SK-N-SH treated with all-trans-retinoic acid at 6 μM for 48 hours (cell line): ENCODE results near the gene SYNE4.
"Not testable (repeated sequence)": the region's sequence is repeated elsewhere in the genome, so short reads cannot be mapped to it uniquely, and the experiment has no call there.

Experiments
- ATAC-seq: fragments of 200-7000 bp; cut with Tn5 transposase; 3 replicates; pipeline ENCODE4 v1.9.1; 2020; ENCODE audit warnings: mild to moderate bottlenecking, moderate library complexity
- ARNTL ChIP-seq: fragments of 450-650 bp; formaldehyde crosslinking; IDR thresholded peaks from 2 replicates; pipeline ENCODE4 v1.5.0; 2020; ENCODE audit warnings: low read depth, mild to moderate bottlenecking, moderate library complexity, borderline replicate concordance
- BACH2 ChIP-seq: fragments of 250-450 bp; sonication (Bioruptor Pico); IDR thresholded peaks from 2 replicates; pipeline ENCODE4 v1.9.0; 2021; ENCODE audit warnings: mild to moderate bottlenecking, borderline replicate concordance
- CSDC2 ChIP-seq: fragments of 250-450 bp; sonication (Bioruptor Pico); IDR thresholded peaks from 2 replicates; pipeline ENCODE4 v1.5.0; 2020; ENCODE audit warnings: mild to moderate bottlenecking, moderate library complexity
- ESRRG ChIP-seq: fragments of 250-450 bp; sonication (Bioruptor Pico); IDR thresholded peaks from 2 replicates; pipeline ENCODE4 v1.6.1; 2021; ENCODE audit warnings: mild to moderate bottlenecking
- ISL1 ChIP-seq: fragments of 250-450 bp; sonication (Bioruptor Pico); IDR thresholded peaks from 2 replicates; pipeline ENCODE4 v2.1.2; 2022; ENCODE audit warnings: mild to moderate bottlenecking, moderate library complexity
- OSR1 ChIP-seq: fragments of 250-450 bp; sonication (Bioruptor Pico); IDR thresholded peaks from 2 replicates; pipeline ENCODE4 v1.8.0; 2022; ENCODE audit warnings: moderate library complexity, mild to moderate bottlenecking, inconsistent platforms
- PATZ1 ChIP-seq: fragments of 250-450 bp; sonication (Bioruptor Pico); IDR thresholded peaks from 2 replicates; pipeline ENCODE4 v1.8.0; 2020; ENCODE audit warnings: mild to moderate bottlenecking, moderate library complexity, borderline replicate concordance
- PPARA ChIP-seq: fragments of 250-450 bp; sonication (Bioruptor Pico); IDR thresholded peaks from 2 replicates; pipeline ENCODE4 v1.5.0; 2020; ENCODE audit warnings: mild to moderate bottlenecking, borderline replicate concordance
- RARB ChIP-seq: fragments of 250-450 bp; sonication (Bioruptor Pico); IDR thresholded peaks from 2 replicates; pipeline ENCODE4 v1.8.0; 2021; ENCODE audit warnings: mild to moderate bottlenecking, moderate library complexity
- TCF4 ChIP-seq: fragments of 250-450 bp; sonication (Bioruptor Pico); IDR thresholded peaks from 2 replicates; pipeline ENCODE4 v1.8.0; 2021; ENCODE audit warnings: mild to moderate bottlenecking, moderate library complexity, borderline replicate concordance
- TOX ChIP-seq: fragments of 250-450 bp; sonication (Bioruptor Pico); IDR thresholded peaks from 2 replicates; pipeline ENCODE4 v1.8.0; 2021; ENCODE audit warnings: mild to moderate bottlenecking, moderate library complexity, borderline replicate concordance
- ZC3H10 ChIP-seq: fragments of 250-450 bp; sonication (Bioruptor Pico); IDR thresholded peaks from 2 replicates; pipeline ENCODE4 v1.5.1; 2021; ENCODE audit warnings: mild to moderate bottlenecking, moderate library complexity
- ZFP3 ChIP-seq: fragments of 250-450 bp; sonication (Bioruptor Pico); IDR thresholded peaks from 2 replicates; pipeline ENCODE4 v1.5.0; 2020; ENCODE audit warnings: mild to moderate bottlenecking, moderate library complexity
- ZFP30 ChIP-seq: fragments of 450-650 bp; formaldehyde crosslinking; IDR thresholded peaks from 2 replicates; pipeline ENCODE4 v1.5.0; 2022; ENCODE audit warnings: mild to moderate bottlenecking, moderate library complexity
- ZNF565 ChIP-seq: fragments of 450-650 bp; formaldehyde crosslinking; conservative IDR thresholded peaks from 2 replicates; pipeline ENCODE4 v1.5.0; 2020; ENCODE audit warnings: low read depth, mild to moderate bottlenecking, moderate library complexity
- ZNF70 ChIP-seq: fragments of 450-650 bp; formaldehyde crosslinking; IDR thresholded peaks from 2 replicates; pipeline ENCODE4 v1.5.0; 2020; ENCODE audit warnings: mild to moderate bottlenecking, moderate library complexity
- ZNF8 ChIP-seq: fragments of 450-650 bp; formaldehyde crosslinking; IDR thresholded peaks from 2 replicates; pipeline ENCODE4 v1.5.0; 2020; ENCODE audit warnings: mild to moderate bottlenecking, moderate library complexity
- TF ChIP-seq, protein P1 (sequence below): fragments of 250-450 bp; sonication (Bioruptor Pico); IDR thresholded peaks from 2 replicates; pipeline ENCODE4 v1.5.1; 2021; ENCODE audit warnings: mild to moderate bottlenecking, moderate library complexity
- TF ChIP-seq, protein P2 (sequence below): fragments of 250-450 bp; sonication (Bioruptor Pico); IDR thresholded peaks from 2 replicates; pipeline ENCODE4 v1.5.0; 2020; ENCODE audit warnings: mild to moderate bottlenecking, moderate library complexity
- TF ChIP-seq, protein P3 (sequence below): fragments of 250-450 bp; sonication (Bioruptor Pico); IDR thresholded peaks from 2 replicates; pipeline ENCODE4 v1.5.1; 2020; ENCODE audit warnings: low read depth, mild to moderate bottlenecking, moderate library complexity

Gene SYNE4

GRCh38 chr19:35959040-35959967, 49.3 kb downstream of the SYNE4 start (continued):
- TF ChIP-seq, protein P1, sequence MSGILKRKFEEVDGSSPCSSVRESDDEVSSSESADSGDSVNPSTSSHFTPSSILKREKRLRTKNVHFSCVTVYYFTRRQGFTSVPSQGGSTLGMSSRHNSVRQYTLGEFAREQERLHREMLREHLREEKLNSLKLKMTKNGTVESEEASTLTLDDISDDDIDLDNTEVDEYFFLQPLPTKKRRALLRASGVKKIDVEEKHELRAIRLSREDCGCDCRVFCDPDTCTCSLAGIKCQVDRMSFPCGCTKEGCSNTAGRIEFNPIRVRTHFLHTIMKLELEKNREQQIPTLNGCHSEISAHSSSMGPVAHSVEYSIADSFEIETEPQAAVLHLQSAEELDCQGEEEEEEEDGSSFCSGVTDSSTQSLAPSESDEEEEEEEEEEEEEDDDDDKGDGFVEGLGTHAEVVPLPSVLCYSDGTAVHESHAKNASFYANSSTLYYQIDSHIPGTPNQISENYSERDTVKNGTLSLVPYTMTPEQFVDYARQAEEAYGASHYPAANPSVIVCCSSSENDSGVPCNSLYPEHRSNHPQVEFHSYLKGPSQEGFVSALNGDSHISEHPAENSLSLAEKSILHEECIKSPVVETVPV: no peak
- TF ChIP-seq TOX (no peak), OSR1 (CRISPR knock-in tag) (no peak), ZNF8 (CRISPR knock-in tag) (no peak)

DNA sequence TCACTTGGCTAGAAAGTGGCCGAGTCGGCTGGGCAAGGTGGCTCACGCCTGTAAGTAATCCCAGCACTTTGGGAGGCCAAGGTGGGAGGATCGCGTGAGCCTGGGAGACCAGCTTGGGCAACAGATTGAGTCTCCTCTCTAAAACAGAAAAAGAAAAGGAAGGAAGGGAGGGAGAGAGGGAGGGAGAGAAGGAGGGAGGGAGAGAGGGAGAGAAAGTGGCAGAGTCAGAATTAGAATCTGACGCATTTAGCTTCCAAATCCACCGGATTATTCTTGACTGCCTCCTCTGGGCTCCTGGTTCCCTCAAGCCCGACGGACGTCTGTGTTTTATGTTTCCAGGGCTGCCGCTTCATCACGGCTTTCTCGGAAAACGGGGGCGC, 50.0 kb downstream of the SYNE4 start:
- TF ChIP-seq ZNF70 (CRISPR knock-in tag): no peak
- TF ChIP-seq RARB: no peak
- no peak for TF ChIP-seq TCF4 (CRISPR knock-in tag)
- TF ChIP-seq PPARA (CRISPR knock-in tag): no peak
- TF ChIP-seq ZNF565 (CRISPR knock-in tag): no peak
- no peak for TF ChIP-seq ARNTL (CRISPR knock-in tag)
- TF ChIP-seq, protein P2, sequence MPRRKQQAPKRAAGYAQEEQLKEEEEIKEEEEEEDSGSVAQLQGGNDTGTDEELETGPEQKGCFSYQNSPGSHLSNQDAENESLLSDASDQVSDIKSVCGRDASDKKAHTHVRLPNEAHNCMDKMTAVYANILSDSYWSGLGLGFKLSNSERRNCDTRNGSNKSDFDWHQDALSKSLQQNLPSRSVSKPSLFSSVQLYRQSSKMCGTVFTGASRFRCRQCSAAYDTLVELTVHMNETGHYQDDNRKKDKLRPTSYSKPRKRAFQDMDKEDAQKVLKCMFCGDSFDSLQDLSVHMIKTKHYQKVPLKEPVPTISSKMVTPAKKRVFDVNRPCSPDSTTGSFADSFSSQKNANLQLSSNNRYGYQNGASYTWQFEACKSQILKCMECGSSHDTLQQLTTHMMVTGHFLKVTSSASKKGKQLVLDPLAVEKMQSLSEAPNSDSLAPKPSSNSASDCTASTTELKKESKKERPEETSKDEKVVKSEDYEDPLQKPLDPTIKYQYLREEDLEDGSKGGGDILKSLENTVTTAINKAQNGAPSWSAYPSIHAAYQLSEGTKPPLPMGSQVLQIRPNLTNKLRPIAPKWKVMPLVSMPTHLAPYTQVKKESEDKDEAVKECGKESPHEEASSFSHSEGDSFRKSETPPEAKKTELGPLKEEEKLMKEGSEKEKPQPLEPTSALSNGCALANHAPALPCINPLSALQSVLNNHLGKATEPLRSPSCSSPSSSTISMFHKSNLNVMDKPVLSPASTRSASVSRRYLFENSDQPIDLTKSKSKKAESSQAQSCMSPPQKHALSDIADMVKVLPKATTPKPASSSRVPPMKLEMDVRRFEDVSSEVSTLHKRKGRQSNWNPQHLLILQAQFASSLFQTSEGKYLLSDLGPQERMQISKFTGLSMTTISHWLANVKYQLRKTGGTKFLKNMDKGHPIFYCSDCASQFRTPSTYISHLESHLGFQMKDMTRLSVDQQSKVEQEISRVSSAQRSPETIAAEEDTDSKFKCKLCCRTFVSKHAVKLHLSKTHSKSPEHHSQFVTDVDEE (CRISPR knock-in tag): no peak
- TF ChIP-seq PATZ1 (CRISPR knock-in tag): no peak
- no peak for TF ChIP-seq ZFP30 (CRISPR knock-in tag)
- TF ChIP-seq ESRRG (CRISPR knock-in tag): no peak
- no peak for TF ChIP-seq ZC3H10 (CRISPR knock-in tag)
- no peak for TF ChIP-seq CSDC2 (CRISPR knock-in tag)
- no peak for TF ChIP-seq ISL1 (CRISPR knock-in tag)
- no peak for TF ChIP-seq BACH2
- TF ChIP-seq ZNF8 (CRISPR knock-in tag): no peak
- TF ChIP-seq, protein P3, sequence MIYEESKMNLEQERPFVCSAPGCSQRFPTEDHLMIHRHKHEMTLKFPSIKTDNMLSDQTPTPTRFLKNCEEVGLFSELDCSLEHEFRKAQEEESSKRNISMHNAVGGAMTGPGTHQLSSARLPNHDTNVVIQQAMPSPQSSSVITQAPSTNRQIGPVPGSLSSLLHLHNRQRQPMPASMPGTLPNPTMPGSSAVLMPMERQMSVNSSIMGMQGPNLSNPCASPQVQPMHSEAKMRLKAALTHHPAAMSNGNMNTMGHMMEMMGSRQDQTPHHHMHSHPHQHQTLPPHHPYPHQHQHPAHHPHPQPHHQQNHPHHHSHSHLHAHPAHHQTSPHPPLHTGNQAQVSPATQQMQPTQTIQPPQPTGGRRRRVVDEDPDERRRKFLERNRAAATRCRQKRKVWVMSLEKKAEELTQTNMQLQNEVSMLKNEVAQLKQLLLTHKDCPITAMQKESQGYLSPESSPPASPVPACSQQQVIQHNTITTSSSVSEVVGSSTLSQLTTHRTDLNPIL (CRISPR knock-in tag): no peak
- TF ChIP-seq, all 23 proteins: peak for 0
- no peak for ATAC-seq

GRCh38 chr19:35957411-35957810, 51.2 kb downstream of the SYNE4 start:
- ATAC-seq: not testable (repeated sequence)

DNA sequence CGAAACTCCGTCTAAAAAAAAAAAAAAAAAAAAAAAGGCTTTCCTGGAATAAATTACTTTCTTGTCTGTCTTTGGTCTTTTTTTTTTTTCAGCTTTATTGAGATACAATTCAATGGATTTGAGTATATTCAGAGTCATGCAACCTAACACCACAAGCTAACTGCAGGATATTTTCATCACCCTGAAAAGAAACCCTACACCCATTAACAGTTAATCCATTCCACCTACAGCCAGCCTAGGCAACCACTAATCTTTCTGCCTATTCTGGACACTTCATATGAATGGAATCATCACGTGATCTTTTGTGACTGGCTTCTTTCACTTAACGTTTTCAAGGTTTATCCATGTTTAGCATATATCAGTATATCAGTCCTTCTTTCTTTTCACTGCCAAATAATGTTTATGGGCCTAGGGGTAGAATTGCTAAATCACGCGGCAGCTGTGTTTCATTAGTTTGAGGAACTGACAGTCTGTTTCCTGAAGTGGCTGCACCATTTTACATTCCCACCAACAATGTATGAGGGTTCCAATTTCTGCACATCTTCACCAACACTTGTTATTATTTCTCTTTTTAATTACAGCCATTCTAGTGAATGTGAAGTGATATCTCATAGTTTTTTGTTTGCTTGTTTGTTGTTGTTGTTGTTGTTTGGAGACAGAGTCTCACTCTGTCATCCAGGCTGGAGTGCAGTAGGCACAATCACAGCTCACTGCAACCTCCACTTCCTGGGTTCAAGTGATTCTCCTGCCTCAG, 52.6 kb downstream of the SYNE4 start:
- ATAC-seq: no peak
- no peak for TF ChIP-seq BACH2
- TF ChIP-seq OSR1 (CRISPR knock-in tag): no peak
- no peak for TF ChIP-seq ISL1 (CRISPR knock-in tag)
- TF ChIP-seq ARNTL (CRISPR knock-in tag): no peak
- TF ChIP-seq, protein P2 (CRISPR knock-in tag): no peak
- no peak for TF ChIP-seq ZC3H10 (CRISPR knock-in tag)
- TF ChIP-seq ZFP3 (CRISPR knock-in tag): no peak
- no peak for TF ChIP-seq PPARA (CRISPR knock-in tag)
- no peak for TF ChIP-seq ZNF70 (CRISPR knock-in tag)
